Panc1 (cell line): Measurements from ENCODE around the gene FXYD7.

Source experiments
- CTCF ChIP-seq: fragments of 450-650 bp; IDR thresholded peaks from 2 replicates; pipeline ENCODE4 v1.5.1; 2017; ENCODE audit warnings: mild to moderate bottlenecking
- POLR2AphosphoS5 ChIP-seq: IDR thresholded peaks from 2 replicates; pipeline ENCODE4 v1.6.1; 2012; ENCODE audit warnings: mild to moderate bottlenecking, low read depth, low read length, moderate library complexity

GRCh38 chr19:35155981-35156672 lies 13.1 kb downstream of the FXYD7 start:
- TF ChIP-seq CTCF (no peak), POLR2AphosphoS5 (no peak)
